K562 treated with DMSO at 1 percent for 48 hours (cell line): ENCODE measurements around the gene AFP. TPM values are rescaled to one million over a fixed set of nuclear protein-coding genes. Genes with fewer than 3 reads are reported as not detected.

Experiments used
- total RNA-seq: library from RNA; unstranded; fragments of 300-600 nt; gene quantifications from 2 replicates; pipeline ENCODE4 v1.2.3, GENCODE V29; 2022; ENCODE audit warnings: low replicate concordance; ENCODE audit errors: extremely low read depth

AFP gene
- not detected in 2 replicates for total RNA-seq

GRCh38 chr4:73435984-73436383, at the start of gene AFP:
AFP (plus strand) TSS chr4:73436221; CDS start chr4:73436263, 42 bp downstream.

DNA sequence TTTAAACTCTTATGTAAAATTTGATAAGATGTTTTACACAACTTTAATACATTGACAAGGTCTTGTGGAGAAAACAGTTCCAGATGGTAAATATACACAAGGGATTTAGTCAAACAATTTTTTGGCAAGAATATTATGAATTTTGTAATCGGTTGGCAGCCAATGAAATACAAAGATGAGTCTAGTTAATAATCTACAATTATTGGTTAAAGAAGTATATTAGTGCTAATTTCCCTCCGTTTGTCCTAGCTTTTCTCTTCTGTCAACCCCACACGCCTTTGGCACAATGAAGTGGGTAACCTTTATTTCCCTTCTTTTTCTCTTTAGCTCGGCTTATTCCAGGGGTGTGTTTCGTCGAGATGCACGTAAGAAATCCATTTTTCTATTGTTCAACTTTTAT, 32.0 kb upstream of the AFP start, which contains the start of gene ALB:
TSS of gene ALB (plus strand) at position 246 of the 400 bp plus-strand sequence. CDS start at position 287, 41 bp downstream.

GRCh38 chr4:73481358-73481757, 45.3 kb downstream of the AFP start, which contains the start of gene AFM:
AFM (plus strand) TSS chr4:73481745; CDS start chr4:73481776, 31 bp downstream.

Other genes starting within 250 kb of the AFP start
- not detected in 2 replicates for gene ANKRD17, start 177.4 kb upstream of the AFP start, total RNA-seq
- gene ALB, start 31.9 kb upstream of the AFP start, total RNA-seq: not detected in 2 replicates
- gene AFM, start 45.5 kb downstream of the AFP start, total RNA-seq: not detected in 2 replicates
- gene RASSF6, start 184.2 kb downstream of the AFP start, total RNA-seq: not detected in 2 replicates